SH-SY5Y (cell line): ENCODE data around the gene TRAPPC4.

ENCODE experiments used
- GATA2 ChIP-seq: IDR thresholded peaks from 2 replicates; pipeline ENCODE4 v1.6.1; 2011; ENCODE audit warnings: mild to moderate bottlenecking, low read depth, low read length
- GATA3 ChIP-seq: IDR thresholded peaks from 2 replicates; pipeline ENCODE4 v1.6.1; 2011; ENCODE audit warnings: low read depth, mild to moderate bottlenecking, low read length, moderate library complexity

Gene TRAPPC4

DNA sequence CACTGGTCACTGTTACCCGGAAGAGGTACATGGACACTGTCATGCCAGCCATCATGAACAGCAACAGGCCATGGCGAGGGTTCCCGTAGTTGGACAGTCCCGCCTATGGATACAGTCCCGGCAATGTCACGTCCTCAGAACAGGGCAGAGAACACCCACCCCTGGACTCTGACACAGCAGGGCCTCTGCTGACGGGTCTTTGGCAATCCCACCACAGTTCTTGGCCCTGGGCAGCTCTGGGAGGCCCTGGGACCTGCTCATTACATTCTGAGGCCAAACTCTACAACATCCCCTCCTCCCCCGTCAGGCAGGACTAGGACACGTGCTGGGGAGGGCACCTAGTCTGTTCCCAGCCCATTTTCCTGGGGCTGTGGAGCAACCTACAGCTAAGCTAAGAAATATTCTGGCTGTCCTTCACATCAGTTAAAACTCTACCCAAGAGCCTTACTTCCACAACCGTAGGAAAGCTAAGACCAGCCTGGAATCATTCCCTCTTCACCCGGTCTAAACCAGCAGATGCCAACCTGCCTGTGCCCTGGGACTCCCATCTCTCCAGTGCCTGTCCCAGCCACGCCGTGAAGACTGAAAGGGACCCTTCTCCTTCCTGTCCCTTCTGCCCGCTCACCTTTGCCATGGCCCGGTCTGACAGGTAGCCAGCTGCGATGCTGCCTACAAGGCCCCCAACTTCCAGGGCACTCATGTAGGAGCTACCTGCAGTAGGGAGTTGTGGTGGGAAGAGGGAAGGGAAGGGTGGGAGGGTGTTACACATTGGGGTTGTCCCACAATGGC, 7.6 kb downstream of the TRAPPC4 start:
- TF ChIP-seq GATA2 (no peak), GATA3 (no peak)

GRCh38 chr11:119026970-119027369, 8.4 kb downstream of the TRAPPC4 start:
- no peak for TF ChIP-seq GATA3
- no peak for TF ChIP-seq GATA2

DNA sequence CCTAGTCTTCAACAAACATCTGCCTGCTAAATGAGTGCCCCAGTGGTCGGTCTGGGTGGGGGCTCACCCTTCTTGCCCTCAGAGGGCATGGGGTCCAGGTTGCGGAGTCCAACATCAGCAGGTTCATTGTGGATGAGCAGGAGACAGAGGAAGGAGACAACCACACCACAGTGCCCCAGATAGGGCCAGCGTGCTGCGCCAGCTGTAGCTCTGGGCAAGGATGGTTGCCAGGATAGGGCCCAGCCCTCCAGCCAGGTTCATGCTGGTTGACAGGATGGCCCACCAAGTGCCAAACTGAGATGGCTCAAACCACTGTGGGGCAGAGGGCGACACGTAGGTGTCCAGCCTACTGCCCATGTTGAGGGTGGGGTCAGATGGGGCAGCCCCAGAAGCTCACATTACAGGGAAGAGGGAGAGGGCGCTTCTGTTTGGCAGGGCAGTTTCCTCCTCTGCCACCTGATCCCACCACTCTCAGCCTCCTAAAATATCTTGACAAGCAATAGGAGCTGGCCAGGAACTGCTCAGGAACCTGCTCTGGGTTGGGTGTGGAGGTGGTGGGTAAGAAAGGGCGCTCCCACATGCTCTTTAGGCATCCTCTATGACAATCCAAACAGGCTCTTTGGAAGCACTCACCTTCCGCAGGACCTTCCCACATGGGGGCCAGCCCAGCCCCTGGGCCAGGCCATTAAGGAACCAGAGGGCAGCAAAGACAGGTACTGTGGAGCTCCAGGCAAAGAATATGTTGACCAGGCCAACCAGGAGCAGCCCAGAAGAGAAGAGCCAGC, 9.2 kb downstream of the TRAPPC4 start:
- TF ChIP-seq GATA3: no peak
- no peak for TF ChIP-seq GATA2

DNA sequence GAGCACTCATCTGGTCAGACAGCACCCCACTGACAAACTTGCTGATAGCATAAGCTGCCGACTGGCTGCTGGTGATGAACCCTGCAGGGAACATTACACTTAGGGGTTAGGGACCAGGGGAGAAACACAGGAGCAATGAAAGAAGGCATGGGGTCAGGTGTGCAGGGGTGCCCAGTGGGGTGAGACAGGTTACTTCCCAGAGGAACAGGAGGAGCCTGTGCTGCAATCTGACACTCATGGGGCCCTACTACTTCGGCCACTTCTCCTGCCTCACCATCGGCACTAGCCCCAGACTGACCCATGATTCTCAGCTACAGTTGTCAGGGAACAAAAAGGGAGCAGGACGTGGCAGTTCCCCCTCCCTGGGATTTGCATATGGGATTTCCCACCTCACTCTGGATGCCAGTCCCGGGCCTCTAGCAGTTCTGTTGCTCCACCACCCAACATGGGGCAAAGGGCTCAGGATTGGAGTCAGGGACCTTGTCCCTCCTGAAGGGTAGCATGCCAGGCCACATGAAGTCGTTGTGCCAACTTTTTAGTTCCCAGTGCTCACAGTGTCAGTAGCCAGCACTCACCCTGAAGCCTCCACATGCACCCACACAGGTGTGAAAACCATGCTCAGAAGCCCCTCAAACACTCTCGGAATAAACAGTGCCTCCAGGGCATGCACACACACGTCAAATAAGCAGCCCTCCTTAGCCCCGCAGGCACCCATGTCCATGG, 9.9 kb downstream of the TRAPPC4 start:
- TF ChIP-seq GATA3 (no peak), GATA2 (no peak)

GRCh38 chr11:119029069-119029339, 10.4 kb downstream of the TRAPPC4 start:
- no peak for TF ChIP-seq GATA3
- no peak for TF ChIP-seq GATA2

DNA sequence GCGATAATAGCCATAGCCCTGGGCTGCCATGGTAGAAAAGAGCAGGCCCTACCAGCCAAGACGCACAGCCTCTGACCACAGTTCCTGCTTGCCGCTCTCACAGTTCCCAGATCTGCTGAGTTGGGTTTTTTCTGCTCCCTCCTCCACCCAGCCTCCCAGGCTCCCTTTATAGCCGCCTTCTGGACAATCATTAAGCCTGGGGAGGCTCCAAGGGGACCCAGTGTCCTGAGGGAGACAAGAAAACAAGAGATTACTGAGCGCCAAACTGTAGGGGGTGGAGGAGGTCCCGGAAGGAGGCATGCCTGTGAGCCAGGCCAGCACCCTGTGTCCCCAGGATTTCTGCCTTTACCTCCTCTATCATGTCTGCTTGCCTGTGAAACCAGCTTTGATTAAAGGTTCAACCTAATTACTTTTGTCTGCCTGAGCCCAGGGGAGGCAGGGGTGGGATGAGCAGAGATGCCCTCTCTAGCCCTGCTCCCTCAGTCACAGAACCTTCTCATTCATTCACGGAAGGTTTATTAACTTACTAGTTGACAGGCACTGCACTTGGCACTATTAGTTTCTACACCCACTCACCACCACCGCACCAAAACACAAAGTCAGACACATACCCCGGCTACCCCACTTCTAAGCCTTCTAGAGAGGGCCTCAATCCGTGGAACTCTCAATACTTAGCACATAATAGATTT, 10.9 kb downstream of the TRAPPC4 start:
- TF ChIP-seq GATA3: no peak
- TF ChIP-seq GATA2: no peak

DNA sequence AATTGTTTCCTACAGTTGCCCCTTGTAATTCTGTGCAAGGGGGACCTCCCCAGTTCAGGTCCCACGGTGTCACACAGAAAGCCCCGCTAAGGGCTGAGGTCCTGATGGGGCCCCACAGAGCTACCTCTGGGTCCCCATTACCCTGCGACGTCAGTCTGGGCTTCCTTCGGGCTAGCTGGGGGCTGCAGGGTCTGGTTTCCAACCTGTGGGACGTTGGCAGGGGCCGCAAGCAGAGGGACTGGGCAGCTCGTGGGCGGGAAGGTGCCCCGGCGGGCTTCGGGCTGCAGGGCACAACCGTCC, 11.4 kb downstream of the TRAPPC4 start:
- TF ChIP-seq GATA2: no peak
- TF ChIP-seq GATA3: no peak

DNA sequence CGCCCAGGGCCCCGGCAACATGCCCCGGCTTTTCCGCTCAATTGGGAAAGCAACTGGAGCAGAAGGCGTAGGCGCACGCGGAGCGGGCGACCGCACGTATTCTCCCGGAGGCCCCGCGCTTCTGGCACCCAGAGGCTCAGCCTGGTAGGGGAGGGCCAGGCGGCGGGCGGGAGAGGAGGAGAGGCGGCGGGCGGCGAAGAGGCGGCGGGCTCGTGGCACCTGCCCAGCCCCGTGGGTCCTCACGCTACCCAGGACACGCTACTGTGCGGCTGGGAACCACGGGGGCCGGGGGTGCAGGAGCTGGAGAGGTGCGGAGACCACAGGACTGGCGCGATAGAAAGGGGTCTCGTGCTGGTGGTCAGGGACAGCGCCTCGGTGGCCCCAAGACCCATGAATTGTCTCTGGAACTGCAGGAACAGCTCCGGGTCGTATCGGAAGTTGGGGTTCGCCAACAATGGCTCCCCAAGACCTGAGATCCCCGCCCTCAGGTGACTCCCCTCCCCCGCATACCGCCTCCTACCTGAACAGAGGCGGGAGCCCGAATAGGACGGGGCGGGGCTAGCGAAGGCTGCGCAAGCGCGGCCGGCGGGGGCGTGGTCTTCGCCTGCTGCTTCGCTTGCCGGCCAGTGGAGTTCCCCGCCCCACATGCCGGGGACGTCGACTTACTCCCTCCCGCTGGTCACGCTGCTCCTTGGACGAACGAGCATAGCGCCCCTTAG, 11.9 kb downstream of the TRAPPC4 start, which contains the start of gene SLC37A4:
SLC37A4 (minus strand) TSS at position 549 of the 719 bp plus-strand sequence.
- TF ChIP-seq GATA2: no peak
- TF ChIP-seq GATA3: no peak

DNA sequence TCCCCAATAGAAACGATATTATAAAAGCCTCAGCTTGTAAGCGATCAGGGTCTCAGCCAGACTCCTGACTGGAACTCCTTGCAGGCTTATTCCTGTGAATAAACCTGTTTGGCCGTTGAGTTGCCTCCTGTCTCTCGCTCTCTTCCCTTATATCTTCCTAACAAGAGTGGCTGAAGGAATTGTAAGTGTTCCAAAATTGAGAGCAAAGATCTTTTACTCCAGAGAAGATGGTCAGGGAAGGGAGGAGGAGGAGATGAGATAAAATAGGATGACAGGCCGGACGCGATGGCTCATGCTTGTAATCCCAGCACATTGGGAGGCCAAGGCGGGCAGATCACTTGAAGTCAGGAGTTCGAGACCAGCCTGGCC, 13.3 kb downstream of the TRAPPC4 start:
- TF ChIP-seq GATA2: no peak
- TF ChIP-seq GATA3: no peak

DNA sequence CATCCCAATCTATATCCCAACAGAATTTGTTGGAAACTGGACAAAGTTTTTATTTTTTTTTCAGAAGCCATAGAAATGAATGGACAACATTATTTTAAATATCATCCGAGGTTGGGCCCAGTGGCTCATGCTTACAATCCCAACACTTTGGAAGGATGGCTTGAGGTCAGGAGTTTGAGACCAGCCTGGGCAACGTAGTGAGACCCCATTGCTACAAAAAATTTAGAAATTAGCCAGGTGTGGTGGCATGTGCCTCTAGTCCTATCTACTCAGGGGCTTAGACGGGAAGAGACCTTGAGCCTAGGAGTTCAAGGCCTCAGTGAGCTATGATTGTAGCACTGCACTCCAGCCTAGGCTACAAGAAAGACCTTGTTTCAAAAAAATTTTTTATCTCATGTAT, 16.2 kb downstream of the TRAPPC4 start:
- TF ChIP-seq GATA3 (no peak), GATA2 (no peak)

DNA sequence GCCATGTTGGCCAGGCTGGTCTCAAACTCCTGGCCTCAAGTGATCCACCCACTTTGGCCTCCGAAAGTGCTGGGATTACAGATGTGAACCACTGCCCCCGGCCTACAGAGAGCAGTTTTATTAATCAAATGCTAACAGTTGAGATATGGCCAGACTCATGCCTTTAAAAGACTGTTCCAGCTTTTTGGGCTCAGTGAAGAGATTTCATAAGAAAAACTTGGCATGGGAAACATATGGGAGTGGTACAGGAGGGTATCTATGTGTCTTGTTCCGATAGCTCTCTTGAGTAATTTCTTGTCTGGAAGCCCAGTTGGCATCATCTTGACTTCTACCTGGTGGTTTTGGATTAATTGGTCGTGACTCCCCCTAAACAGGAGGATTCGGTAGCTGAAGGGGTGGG, 20.3 kb downstream of the TRAPPC4 start:
- TF ChIP-seq GATA2: no peak
- TF ChIP-seq GATA3: no peak

DNA sequence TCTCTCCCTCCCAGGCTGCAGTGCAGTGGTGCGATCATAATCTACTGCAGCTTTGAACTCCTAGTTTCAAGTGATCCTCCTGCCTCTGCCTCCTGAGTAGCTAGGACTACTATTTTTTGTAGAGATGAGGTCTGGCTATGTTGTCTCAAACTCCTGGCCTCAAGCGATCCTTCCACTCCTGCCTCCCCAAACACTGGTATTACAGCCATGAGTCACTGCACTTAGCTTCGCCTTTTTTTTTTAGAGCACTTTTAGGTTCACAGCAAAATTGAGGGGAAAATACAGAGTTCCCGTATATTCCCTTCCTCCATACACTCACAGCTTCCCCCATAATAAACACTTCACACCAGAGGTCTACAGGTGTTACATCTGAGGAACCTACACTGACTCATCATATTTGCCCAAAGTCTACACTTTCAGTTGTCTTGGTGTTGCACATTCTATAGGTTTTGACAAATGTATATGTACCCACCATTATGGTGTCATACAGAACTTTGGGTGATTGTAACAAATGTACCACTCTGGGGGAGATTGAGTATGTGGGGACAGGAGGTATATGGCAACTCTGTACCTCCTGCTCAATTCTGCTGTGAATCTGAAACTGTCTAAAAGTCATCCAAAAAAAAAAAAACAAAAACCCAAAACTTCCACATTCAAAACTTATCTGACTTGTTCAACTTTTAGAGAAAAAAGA, 23.4 kb downstream of the TRAPPC4 start:
- TF ChIP-seq GATA2 (no peak), GATA3 (no peak)

DNA sequence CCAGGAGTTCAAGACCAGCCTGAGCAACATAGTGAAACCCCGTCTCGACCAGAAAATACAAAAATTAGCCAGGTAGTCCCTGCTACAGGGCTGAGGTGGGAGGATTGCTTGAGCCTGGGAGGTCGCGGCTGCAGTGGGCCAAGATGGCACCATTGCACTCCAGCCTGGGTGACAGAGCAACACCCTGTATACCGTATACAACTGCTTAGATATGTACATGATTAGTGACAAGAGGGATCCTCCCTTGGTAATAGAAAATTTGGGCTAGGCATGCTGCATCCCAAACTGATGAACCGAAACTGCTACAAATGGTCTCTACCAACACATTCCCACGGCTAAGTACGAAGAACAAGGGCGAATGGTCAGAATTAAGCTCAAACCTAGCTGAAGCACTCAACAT, 24.4 kb downstream of the TRAPPC4 start:
- TF ChIP-seq GATA3 (no peak), GATA2 (no peak)
